Midbrain (tissue), 1 donor: ENCODE data around the gene TRMT2A.

Source experiments
- DNase-seq: peaks from one replicate; lab custom pipeline; 2025; lab: John Stamatoyannopoulos, UW

TRMT2A gene

GRCh38 chr22:20149257-20150250, 32.5 kb upstream of the TRMT2A start:
- no peak for DNase-seq

DNA sequence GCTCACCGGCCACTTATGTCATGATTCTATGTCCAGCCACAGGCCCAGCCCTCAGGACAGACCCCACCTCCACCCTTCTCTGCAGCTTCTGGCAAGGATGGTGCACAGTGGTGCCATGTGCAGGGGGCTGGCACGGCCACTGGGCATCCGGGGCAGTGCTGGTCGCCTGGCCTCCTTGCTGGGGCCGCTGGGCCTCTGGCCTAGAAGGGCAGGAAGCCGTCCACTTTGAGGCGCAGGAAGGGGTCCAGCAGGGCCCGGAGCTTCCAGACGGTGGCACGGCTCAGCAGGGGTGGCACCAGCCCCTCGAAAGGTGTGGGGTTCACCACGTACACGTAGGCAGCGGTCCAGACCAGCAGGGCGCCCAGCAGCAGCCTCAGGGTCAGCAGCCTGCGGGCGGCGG, 31.4 kb upstream of the TRMT2A start:
- no peak for DNase-seq

DNA sequence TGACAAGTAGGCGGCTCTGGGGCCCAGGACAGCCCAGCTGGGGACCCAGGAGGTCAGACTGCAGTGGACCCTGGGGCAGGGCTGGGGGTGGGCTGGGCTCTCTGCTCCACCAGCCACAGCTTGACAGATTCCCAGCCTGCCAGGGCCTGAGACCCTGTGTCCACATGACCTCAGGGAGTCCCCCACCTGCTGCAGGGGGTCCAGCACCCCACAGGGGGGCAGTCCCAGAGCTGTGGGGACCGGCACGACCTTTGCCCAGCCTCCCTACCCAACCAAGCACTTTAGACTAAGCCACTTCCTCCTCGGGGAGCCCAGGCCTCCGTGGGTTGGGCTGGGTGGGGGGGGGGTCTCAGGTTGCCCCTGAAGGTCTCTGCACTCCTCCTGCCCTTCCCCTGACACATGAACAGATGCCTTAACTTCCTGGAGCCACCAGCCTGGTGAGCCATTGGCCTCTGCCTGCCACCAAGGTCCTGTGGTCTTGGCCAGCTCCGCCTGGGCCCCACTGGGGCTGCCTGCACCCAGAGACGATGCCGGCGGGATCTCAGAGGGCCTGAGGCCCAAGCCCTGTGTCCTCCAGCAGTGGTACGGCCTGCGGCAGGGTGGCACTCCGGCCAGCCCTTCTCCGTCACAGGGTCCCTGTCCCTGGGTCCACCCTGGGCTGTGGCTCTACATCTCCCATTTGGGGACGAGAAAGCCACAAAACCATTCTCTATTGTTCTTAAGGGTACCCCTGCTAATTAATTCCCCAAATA, 30.4 kb upstream of the TRMT2A start:
- no peak for DNase-seq

DNA sequence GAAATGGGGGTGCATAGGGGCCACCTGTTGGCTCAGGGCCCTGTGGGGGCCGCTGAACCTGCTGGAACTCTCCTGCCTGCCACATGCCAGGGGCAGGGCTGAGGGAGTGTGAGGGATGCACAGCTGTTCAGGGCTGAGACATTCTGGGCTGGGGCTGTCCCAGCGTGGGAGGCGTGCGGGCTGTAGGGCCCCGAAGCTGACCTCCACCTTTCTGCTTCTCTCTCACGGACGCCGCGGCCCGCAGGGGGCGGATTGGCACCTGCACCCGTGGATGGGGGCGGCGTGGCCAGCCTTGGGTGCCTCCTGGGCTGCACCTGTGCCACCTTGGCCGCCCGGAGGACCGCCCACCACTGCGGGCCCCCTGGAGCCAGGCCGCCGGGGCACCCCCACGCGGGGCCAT, 29.8 kb upstream of the TRMT2A start:
- DNase-seq, result no peak

DNA sequence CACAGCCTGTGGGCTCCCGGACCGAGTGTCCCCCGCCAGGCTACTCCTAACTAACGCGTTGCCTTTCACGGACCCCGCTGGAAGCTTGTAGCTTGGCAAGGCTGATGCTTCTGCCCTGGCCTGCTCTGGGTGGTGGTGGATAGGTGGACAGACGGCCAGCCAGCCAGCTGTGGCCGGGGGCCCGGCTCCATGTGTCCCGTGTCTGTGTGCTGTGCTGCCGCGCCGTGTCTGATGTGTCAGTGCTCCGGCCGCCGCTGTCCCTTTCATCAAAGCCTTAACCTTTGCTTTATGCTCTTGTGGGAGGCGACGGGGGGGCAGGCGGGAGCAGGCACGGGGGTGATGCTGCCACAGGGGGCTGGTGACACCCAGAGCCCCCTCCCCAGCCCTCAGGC, 28.8 kb upstream of the TRMT2A start:
- DNase-seq, result no peak

DNA sequence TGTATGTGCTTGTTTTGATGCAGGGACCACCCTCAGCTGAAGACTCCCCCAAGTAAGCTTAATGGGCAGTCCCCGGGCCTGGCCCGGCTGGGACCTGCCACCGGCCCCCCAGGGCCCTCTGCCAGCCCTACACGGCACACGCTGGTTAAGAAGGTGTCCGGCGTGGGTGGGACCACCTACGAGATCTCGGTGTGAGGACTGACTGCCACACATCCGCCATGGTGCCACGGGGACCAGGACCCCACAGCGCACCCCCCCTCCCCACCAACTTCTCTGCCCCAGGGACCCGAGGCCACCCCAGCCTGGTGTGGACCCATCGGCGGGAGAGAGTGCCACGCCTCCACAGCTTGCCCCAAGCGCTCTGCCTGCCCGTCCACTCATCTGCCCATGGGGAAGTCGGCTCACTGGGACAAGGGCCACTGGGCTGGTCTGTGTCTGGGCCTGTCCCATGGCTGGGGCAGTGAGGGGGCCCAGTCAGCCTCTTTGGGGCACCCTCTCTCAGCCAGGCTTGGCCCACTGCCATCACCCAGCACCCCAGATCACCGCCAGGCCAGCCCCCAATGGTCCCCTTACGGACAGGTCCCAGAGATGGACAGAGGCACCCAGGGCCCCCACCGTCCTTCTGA, 28.3 kb upstream of the TRMT2A start:
- DNase-seq, result no peak

GRCh38 chr22:20143883-20144665, 27.0 kb upstream of the TRMT2A start:
- DNase-seq, result no peak

DNA sequence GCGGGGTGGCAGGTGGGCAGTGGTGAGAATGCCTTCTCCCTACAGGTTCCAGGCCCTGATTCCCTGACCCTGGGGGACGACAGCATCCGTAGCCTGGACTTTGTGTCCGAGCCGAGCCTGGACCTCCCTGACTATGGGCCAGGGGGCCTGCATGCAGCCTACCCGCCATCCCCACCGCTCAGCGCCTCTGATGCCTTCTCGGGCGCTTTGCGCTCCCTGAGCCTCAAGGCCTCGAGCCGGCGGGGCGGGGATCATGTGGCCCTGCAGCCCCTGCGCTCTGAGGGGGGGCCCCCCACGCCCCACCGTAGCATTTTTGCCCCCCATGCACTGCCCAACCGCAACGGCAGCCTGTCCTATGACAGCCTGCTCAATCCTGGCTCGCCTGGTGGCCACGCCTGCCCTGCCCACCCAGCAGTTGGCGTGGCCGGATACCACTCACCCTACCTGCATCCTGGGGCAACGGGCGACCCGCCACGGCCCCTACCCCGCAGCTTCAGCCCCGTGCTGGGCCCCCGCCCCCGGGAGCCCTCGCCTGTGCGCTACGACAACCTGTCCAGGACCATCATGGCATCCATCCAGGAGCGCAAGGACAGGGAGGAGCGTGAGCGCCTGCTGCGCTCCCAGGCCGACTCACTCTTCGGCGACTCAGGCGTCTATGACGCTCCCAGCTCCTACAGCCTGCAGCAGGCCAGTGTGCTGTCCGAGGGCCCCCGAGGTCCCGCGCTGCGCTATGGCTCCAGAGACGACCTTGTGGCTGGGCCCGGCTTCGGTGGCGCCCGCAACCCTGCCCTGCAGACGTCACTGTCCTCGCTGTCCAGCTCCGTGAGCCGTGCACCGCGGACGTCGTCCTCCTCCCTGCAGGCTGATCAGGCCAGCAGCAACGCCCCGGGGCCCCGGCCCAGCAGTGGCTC, 25.9 kb upstream of the TRMT2A start:
- DNase-seq, result no peak

GRCh38 chr22:20141186-20142077, 24.4 kb upstream of the TRMT2A start:
- DNase-seq, result no peak

- no peak for DNase-seq
These were observed 23.5 kb upstream of the TRMT2A start for GRCh38 chr22:20140521-20140964.

- no peak for DNase-seq
These were observed 23.1 kb upstream of the TRMT2A start for GRCh38 chr22:20140107-20140445.

DNA sequence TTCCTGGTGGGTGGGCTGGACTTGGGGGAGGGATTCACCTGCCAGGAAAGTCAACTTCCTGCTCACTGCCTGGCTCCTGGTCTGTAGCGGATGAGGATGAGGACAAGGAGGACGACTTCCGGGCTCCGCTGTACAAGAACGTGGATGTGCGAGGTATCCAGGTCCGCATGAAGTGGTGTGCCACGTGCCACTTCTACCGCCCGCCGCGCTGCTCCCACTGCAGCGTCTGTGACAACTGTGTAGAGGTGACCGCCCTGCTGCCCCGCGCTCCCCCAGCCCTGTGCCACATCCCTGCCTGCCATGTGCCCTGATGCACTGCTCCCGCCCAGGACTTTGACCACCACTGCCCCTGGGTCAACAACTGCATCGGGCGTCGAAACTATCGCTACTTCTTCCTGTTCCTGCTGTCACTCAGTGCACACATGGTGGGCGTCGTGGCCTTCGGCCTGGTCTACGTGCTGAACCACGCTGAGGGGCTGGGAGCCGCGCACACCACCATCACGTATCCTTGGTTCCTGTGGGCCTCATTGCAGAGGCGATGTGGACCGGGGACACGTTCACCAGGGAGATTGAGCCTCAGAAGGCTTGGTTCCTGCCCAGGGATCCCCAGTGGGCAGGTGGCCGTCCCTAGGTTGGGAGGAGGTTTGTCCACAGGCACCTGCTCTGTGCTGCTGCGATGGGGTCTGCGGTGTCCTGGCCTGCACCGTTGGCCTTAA, 22.5 kb upstream of the TRMT2A start:
- DNase-seq, result no peak

DNA sequence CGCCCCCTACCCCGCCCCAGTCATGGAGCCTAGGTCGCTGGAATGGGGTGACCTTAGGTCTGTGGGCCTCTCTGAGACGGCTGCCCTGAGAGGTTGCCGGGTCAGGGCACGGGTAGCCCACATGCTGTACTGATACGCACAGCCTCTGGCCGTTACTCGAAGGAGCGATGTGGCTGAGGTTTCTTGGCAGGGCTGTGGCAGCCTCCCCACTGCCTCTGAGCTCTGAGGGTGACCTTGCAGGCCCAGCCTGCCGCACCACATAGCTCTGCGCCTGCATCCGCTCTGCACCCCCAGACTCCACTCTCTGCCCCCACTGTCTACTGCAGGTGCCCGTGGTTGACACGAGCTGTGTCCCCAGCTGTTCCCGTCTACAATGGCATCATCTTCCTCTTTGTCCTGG, 21.8 kb upstream of the TRMT2A start:
- no peak for DNase-seq

DNA sequence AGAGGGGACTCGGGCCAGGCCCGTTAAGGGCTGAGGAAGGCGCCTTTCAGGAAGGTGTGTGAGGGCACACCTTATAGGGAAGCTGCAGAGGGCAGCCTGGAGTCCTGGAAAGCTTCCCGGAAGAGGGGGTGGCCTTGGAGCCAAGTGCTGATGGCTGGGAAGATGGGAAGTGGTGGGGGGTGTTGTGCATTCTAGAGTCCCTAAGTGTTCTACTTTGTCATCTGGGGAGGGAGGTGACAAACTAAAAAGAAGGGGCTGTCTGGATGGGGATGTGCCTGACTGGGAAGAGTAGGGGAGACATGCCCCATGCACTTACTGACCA, 21.4 kb upstream of the TRMT2A start:
- DNase-seq, result no peak

- DNase-seq, result no peak
These were observed 20.8 kb upstream of the TRMT2A start for GRCh38 chr22:20137671-20138416.

- no peak for DNase-seq
These were observed 20.1 kb upstream of the TRMT2A start for GRCh38 chr22:20137113-20137512.

GRCh38 chr22:20136603-20136873, 19.5 kb upstream of the TRMT2A start:
- no peak for DNase-seq

DNA sequence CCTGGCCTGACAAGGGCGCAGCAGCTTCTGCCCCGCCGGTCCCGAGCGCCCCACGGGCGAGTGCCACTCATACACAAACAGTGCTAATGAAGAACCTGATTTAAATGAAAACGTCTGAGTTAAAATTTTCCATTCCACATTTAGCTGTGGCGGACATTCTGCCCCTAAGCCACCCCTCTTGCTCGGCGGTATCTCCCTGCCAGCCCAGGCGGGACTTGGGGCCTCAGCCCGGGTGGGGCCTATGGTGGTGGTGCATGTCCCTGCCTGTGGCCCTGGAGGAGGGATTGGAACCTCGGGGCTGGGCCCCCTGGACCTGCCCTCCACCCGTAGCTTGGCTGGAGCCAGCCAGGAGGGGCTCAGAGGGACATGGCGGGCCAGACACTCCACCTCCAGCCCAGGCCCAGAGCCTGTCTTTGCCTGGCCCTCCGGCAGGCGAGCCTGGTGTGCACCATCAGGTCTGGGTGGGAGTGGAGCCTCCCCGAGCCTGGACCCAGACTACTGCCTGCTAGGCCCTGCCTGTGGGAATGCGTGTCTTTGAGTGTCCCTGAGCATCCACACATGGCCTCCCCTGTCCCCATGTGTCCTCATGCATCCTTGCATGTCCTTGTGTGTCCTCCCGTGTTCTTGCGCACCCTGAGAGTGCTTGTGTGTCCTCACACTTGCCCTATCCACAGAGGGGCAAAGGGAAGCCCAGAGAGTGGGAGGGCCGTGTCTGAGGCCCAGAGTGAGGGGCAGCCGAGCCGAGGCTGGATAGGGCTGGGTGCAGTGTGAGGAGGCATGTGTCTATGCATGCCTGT, 19.0 kb upstream of the TRMT2A start:
- DNase-seq, result no peak
